GM18870 (cell line): ENCODE results near the gene PRKRIP1.
"Not testable (repeated sequence)": the region's sequence is repeated elsewhere in the genome, so short reads cannot be mapped to it uniquely, and the experiment has no call there.

Experiments used
- ATAC-seq: cut with Tn5 transposase; IDR thresholded peaks from one replicate; pipeline ENCODE4 v1.9.1; 2021; ENCODE audit warnings: moderate library complexity; ENCODE audit not compliant: unreplicated experiment

The PRKRIP1 gene

DNA sequence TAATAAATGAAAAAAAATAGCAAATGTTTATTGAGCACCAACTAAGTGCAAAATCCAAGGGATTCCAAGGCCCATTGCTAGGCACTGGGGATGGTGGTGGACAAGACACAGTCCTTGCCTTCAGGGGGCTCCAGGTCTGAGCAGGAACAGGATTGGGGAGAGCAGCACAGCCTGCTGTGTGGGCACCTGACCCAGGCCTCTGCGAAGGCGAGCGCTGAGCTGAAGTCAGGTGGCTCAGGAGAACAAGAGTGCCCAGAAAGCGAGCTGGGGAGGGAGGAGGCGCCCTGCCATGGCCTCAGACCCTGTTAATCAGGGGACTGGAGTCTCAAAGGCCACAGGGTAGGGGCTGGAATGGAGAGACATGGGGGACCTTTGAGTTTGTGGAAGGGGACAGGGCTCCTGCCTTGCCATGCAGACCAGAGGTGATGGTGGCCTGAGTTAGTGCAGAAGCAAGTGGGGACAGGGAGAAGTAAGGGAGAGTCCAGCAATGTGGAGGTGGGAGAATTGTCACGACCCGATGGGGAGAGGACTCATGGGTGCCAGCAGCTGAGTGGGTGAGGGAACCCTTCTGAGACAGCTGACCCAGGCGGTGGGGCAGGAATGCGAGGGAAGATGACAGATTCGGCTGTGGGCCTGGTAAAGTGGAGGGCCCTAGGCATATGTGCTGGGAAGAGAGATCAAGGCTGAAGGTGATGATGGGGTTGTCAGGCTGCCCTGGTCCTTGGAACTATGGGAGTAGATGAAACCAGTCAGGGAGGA lies 33.2 kb downstream of the PRKRIP1 start:
- ATAC-seq: no peak

DNA sequence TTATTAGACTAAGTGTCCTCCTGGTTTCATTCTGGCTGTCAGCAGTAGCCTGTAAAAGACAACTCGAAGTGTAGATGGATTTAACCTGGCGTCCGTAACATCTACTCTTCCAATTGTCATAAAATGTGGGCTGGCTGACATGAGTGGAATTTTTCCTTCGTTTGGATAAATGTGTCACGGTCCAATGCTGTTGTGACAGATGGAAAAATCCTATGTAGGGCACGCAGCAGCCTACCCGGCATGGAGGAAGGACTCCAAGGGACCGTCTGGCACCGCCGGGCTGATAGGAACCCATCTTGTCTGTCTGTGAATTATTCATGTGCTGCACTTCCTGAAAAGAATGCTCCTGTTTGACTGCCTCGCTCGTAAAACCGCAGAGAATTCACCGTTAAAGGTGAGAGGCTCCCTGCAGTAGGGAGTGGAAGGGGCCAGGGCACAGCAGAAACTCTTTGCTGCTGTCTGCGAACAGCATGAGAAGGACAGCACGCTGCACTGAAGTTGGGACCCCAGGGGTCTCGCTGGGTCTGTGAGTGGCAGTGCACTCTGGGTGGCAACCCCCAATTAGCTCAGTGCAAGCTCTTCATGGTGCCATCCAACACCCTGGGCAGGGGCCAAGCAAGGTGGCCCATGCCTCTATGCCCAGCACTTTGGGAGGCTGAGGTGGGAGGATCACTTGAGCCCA lies 35.6 kb downstream of the PRKRIP1 start:
- no peak for ATAC-seq

DNA sequence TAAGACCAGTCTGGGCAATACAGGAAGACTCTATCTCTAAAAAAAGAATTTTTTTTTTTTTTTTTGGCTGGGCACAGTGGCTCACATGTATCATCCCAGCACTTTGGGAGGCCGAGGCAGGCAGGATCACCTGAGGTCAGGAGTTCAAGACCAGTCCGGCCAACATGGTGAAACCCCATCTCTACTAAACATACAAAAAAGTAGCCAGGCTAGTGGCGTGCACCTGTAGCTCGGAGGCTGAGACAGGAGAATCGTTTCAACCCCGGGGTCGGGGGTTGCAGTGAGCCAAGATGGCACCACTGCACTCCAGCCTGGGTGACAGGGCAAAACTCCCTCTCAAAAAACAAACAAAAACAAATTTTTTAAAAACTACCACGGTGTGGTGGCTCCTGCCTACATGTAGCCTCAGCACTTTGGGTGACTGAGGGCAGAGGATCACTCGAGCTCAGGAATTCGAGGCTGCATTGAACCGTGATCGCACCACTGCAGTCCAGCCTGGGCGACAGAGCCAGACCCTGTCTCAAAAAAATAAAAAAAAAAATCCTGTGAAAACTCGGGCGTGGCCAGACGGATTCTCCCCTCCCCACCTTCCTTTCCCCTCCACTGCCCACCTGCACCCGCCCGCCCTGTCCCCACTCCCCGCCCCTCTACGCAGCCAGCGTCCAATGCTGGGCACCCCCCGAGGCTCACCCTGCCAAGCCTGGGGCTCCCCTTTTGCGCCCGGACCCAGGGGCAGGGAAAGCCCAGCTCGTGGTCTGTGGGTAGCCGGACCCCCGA lies 36.5 kb downstream of the PRKRIP1 start:
- no peak for ATAC-seq

DNA sequence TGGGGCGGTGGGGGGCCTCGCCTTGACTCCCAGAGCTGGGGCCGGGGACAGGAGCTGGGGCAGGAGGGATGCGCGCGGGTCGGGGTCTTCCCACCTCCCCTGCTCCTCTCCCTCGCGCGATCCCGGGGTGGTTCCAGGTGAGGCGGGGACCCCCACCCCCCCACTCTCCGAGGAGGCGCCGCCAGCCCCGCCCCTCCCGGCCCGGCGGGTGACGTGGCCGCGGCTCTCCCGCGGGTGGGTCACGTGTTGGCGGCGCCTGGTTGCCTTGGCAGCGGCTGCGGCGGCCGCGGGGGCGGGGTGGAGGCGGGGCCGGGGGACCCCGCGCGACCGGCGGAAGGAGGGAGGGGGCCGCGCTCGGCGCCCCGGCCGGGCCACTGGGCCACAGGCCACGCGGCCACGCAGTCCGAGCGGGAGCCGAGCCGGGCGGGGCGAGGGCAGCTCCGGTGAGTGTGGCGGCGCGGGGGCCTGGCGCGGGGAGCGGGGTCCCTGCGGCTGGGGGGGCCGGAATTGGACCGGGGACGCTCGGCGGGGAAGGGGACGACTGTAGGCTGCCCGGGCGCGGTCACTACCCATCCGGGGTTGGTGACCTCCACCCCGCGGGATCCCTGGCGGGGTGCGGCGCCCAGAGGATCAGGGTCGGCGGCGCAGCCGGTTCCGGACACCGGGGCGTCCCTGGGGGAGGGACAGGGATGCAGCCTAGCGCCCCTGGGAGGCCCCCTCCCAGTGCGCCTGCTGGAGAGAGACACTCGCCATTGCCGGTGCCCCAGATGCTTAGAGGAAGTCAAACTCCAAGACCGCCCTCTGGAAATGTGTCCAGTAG lies 37.3 kb downstream of the PRKRIP1 start, which contains the start of gene ORAI2:
Gene ORAI2, plus strand, starts transcription at position 357 of the 820 bp plus-strand sequence. CDS start 5,382 bp downstream, outside the sequence.
- ATAC-seq: no peak

DNA sequence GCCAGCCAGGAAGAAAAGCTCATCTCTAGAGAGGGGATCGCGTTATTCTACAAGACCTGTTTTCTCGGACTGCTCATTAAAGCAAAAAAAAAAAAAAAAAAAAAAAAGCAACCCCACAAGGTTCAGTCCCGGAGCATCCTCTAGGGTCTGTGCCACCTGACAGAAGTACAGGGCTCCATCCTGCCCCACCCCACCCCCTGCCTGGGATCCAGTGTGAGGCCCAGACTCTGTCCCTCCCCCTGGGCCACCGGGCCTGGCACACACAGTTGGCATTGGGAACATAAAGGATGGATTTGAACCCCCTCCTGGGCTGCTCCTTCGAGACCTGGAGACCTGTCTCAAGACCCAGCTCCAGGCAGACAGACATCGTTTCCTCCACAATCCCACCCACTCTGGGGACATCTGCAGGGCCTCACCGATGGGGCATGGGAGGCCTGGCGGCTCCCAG lies 37.9 kb downstream of the PRKRIP1 start:
- no peak for ATAC-seq

DNA sequence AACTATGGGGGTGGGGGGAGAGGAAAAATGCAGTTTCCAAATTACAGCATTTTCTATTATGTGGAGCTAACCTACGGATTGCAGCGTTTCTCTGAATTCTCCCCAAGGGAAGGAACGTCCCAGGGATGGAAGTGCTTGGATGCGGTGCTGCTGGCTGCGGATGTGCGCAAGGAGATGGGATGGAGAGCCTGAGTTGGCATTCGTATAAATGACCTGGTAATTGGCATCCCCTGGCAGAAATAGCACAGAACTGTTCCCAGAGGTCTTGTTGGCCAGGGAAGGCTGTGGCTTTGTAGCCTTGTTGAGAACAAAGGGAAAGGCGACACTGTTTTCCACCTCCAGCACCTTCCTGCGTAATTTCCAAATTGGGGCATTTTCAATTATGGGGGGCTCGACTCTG lies 40.0 kb downstream of the PRKRIP1 start:
- no peak for ATAC-seq

DNA sequence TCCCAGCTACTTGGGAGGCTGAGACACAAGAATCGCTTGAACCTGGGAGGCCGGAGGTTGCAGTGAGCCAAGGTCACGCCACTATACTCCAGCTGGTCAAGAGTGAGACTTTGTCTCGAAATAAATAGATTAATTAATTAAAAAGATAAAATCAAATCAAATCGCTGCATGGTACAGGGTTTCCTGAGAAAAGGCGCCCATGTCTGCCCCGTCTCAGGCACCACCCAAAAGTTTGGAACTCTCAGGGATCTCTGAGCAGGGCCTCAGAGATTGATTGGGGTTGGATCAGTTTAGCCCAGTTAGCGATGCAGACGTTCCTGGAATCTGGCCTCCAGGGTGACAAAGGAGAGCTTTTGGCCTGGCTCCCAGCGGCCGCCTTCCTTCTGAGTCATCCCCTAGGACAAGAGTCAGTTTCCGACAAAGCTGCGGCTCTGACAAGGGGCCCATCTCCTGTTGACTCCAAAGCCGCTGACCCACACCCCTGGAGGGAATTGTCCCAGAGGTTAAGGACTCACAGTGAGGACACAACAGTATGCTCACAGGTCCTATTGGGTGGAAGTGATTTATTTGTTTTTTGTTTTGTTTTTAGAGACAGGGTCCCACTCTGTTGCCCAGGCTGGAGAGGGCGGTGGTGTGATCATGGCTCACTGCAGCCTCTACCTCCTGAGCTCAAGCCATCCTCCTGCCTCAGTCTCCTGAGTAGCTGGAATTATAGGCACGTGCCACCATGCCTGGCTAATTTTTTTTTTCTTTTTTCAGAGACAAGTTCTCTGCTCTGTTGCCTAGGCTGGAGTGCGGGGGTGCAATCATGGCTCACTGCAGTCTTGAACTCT lies 44.0 kb downstream of the PRKRIP1 start:
- no peak for ATAC-seq

DNA sequence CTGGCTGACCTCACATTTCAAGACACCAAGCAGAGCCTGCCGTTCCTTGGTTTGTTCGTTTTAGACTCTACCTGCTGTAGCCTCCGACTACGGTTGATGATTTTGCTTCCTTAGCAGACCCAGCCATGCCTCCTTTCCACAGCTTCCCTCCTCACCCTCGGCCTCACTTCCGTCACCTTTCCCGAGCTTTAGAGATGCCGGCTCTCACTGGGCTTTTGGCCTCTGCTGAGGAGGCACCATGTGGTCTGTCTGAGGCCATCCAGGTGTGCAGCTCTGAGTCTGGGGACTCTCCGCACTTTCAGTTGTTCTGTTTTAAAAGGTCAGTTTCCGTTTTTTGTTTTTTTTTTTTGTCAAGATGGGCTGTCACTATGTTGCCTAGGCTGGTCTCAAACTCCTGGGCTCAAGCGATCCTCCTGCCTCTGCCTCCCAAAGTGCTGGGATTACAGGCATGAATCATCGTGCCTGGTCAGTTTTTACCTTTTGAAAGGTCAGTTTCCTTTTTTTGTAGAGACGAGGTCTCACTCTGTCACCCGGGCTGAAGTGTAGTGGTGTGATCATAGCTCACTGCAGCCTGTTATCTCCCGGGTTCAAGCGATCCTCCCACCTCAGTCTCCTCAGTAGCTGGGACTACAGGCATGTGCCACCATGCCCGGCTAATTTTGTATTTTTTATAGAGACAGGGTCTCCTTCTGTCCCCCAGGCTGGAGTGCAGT lies 49.0 kb downstream of the PRKRIP1 start:
- ATAC-seq: peak; percentile 49

DNA sequence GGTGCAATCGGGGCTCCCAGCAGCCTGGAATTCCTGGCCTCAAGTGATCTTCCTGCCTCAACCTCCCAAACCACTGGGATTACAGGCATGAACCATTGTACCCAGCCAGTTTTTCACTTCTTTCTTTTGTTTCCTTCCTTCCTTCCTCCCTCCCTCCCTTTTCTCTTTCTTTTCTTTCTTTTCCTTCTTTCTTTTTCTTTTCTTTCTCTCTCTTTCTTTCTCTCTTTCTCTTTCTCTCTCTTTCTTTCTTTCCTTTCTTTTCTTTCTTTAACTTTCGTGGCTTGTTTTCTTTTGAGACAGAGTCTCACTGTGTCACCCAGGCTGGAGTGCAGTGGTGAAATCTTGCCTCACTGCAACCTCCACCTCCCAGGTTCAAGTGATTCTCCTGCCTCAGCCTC lies 49.5 kb downstream of the PRKRIP1 start:
- ATAC-seq: no peak

DNA sequence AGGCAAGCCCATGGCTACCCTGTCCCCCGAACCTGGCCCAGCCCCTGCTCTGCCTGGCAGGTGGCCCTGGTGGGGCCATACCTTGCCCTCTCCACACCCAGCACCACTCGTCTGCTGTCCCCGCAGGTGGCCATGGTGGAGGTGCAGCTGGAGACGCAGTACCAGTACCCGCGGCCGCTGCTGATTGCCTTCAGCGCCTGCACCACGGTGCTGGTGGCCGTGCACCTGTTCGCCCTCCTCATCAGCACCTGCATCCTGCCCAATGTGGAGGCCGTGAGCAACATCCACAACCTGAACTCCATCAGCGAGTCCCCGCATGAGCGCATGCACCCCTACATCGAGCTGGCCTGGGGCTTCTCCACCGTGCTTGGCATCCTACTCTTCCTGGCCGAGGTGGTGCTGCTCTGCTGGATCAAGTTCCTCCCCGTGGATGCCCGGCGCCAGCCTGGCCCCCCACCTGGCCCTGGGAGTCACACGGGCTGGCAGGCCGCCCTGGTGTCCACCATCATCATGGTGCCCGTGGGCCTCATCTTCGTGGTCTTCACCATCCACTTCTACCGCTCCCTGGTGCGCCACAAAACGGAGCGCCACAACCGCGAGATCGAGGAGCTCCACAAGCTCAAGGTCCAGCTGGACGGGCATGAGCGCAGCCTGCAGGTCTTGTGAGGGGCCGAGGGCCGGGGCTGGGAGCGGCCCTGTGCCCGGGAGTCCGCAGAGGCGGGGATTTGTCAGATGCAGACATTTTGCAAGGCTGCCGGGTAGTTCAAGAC lies 50.4 kb downstream of the PRKRIP1 start:
- ATAC-seq: no peak

DNA sequence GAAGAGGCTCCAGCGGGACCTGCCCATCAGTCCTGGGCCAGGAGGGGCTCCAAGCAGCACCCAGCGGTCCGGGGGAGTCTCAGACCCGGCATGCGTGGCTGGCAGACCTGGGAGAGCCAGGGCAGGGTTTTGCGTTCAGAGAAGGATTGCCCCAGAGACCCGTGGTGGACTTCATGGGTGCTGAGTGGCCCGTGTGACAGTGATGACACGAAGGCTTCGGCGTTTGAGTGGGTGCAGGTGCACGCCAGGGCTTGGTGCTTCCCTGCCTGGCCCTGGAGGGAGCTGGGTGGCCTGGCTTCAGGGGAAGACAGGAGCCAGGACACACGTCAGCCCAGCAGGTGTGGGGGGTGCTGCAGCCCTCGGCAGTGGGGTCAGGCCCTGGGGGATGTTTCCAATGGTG lies 51.1 kb downstream of the PRKRIP1 start:
- no peak for ATAC-seq

DNA sequence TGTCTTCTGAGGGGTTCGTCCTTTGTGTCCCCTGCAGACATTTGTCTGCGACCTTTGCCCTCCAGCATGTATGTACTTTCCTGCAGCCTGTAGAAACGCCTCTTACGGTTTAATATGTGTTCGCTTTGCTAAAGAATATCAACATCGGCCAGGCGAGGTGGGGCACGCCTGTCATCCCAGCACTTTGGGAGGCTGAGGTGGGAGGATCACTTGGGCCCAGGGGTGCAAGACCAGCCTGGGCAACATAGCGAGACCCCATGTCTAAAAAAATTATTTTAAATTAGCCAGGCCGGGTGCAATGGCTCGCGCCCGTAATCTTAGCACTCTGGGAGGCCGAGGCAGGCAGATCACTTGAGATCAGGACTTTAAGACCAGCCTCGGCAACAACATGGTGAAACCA lies 53.0 kb downstream of the PRKRIP1 start:
- no peak for ATAC-seq

DNA sequence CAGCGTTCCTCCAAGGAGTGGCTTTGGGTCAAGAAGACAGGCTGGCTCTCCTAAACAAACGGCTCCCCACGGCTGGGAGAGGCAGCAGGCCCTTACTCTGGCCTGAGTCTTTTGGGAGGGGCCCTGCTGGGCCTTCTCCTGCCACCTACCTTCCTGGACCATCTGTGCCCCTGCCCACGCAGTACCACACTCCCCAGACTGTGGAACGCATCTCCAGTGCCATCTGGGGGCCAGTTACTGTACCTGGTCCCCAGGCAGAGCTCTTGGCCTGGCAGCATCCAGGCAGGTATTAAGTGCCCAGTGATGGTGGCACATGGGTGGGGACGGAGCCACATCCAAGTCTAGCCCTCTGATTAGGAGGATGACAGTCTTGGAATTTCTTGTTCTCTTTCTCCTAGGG lies 54.1 kb downstream of the PRKRIP1 start:
- ATAC-seq: no peak

DNA sequence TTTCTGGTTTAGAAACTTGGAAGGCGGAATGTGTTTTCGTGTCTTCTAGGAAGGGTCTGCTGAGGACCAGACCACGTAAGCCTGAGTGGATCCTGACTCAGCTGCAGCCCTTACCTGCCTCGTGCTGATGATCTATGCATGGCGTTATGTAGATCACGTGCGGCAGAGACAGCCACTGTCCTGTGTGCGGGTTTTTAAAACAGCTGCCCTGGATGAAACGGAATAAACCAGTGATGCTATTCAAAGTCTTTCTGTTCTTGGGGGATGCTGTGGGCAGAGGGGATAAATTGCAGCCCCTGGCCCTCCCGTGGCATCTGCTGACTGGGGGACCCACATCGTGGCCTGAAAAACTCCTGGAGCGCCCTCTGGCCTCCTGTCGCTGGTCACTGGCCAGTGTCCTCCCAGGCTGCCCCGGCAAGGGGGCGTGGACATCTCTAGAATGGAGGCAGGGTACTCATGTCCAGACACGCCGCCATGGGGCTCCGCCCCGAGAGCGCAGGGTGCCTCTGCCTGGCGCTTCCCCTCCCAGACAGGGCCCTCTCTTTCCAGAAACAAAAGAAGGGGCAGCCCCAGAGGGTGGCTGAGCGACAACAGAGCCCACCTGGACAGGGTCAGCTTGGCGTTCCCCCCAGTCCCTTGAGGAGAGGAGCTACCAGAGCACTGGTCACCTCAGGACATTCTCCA lies 55.4 kb downstream of the PRKRIP1 start:
- ATAC-seq: no peak

DNA sequence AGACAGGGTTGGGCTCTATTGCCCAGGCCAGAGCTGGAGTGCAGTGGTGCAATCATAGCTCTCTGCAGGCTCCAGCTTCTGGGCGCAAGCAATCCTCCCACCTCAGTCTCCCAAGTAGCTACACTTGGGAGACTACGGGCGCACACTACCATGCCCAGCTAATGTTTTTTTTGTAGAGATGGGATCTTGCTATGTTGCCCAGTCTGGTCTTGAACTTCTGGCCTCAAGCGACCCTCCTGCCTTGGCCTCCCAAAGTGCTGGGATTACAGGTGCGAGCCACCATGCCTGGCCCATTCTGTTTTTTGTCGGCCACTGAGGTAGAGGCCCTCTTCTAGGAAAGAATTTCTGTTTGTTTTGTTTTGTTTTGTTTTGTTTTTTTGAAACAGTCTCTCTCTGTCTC lies 56.3 kb downstream of the PRKRIP1 start:
- no peak for ATAC-seq

DNA sequence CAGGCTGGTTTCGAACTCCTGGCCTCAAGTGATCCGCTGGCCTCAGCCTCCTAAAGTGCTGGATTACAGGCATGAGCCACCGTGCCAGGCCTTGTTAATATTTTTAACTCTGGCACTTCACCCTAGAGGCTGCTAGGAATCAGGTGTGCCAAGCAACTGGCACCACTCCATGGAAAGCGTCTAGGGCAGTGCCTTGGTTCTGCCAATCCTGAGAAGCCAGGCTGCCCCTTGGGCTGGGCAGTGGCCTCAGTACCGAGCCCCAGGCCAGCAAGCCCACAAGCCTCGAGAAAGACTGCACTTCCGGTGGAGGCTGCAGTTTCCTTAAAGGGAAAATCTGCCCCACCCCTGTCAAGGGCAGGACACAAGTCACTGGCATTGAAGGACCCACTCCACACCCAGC lies 57.2 kb downstream of the PRKRIP1 start:
- ATAC-seq: no peak

DNA sequence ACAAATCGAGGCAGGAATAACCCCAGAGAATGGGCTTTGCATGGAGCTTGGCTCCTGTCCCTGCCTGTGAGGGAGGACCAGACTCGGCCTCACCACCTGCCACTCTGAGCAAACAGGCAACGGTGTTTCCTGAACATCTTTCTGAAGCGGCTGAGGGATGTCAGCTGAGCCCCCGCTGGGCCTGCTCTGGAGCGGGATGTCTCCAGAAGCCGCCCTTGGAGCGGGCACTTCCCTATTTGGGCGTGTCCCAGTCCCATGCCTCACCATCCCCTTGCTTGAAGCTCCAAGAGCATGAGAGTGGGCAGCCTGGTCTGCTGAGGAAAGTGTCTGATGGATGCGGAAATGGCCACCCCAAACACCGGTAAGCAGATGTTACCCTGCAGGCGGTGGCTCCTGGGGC lies 58.3 kb downstream of the PRKRIP1 start:
- ATAC-seq: no peak

DNA sequence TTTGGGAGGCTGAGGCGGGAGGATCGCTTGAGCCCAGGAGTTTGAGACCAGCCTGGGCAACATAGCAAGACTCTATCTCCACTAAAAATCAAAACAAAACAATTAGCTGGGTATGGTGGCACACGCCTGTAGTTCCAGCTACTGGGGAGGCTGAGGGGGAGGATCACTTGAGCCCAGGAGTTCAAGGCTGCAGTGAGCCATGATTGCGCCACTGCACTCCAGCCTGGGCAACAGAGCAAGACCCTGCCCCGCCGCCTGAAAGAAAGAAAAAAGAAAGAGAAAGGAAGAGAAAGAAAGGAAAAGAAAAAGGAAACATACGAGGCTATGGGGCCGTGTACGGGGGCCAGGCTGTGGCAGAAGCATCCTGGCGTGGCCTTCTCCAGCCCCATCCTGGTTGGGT lies 58.8 kb downstream of the PRKRIP1 start:
- ATAC-seq: not testable (repeated sequence)
